B cell (primary cell): ENCODE data around the gene VWA1. TPM values are rescaled to one million over a fixed set of nuclear protein-coding genes. Genes with fewer than 3 reads are reported as not detected.

Experiments
- ATAC-seq: fragments of 200-7000 bp; cut with Tn5 transposase; one replicate; pipeline ENCODE4 v1.10.0; 2021; ENCODE audit warnings: low read depth, mild to moderate bottlenecking, moderate number of reproducible peaks, moderate library complexity
- CTCF ChIA-PET: fragments of 350-600 bp; sonication (Branson Sonifier 250); formaldehyde crosslinking; loops from one replicate; lab custom pipeline; 2021; ENCODE audit warnings: antibody characterized with exemption, inconsistent platforms; lab: Charles Lee
- POLR2A ChIA-PET: fragments of 350-600 bp; sonication (Branson Sonifier 250); formaldehyde crosslinking; loops from one replicate; lab custom pipeline; 2021; ENCODE audit warnings: antibody characterized with exemption; lab: Charles Lee
- DNase-seq: peaks from one replicate; pipeline ENCODE4 v3.0.0; 2013
- H2AFZ ChIP-seq: 2 replicates; pipeline ENCODE4 v1.6.1; 2012; ENCODE audit warnings: mild to moderate bottlenecking, low read depth, low read length; ENCODE audit not compliant: insufficient read depth, poor library complexity, severe bottlenecking
- H3K27ac ChIP-seq, 2 donors: 1 replicate in 1 of 2; 2 replicates in 1 of 2; pipeline ENCODE4 v1.5.1; 2012 to 2013; ENCODE audit warnings: low read length in 2 of 2, mild to moderate bottlenecking in 2 of 2, moderate library complexity in 1 of 2
- H3K27me3 ChIP-seq, 4 experiments: fragments of 200-600 bp in 1 of 4; sonication (generic) in 1 of 4; replicated peaks in 1 of 4; 1 replicate in 2 of 4; 2 replicates in 2 of 4; pipeline versions ENCODE4 v1.6.1 to v1.7.0; 2013 to 2016; ENCODE audit warnings: low read length in 3 of 4, mild to moderate bottlenecking in 2 of 4, mixed read lengths in 1 of 4, moderate library complexity in 1 of 4; ENCODE audit not compliant: insufficient read depth in 4 of 4, control insufficient read depth in 3 of 4; ENCODE audit errors: control extremely low read depth in 1 of 4
- H3K36me3 ChIP-seq, 2 experiments: replicated peaks in 1 of 2; 1 replicate in 1 of 2; 2 replicates in 1 of 2; pipeline versions ENCODE4 v1.6.1 to v1.7.1; 2013; ENCODE audit warnings: low read length in 1 of 2; ENCODE audit not compliant: insufficient read depth in 2 of 2, control insufficient read depth in 1 of 2; ENCODE audit errors: control extremely low read depth in 1 of 2, extremely low read depth in 1 of 2
- H3K4me1 ChIP-seq, 2 donors: fragments of 200-600 bp in 1 of 2; sonication (generic) in 1 of 2; 1 replicate in 1 of 2; 2 replicates in 1 of 2; pipeline versions ENCODE4 v1.5.1 to v1.6.1; 2013 to 2017; ENCODE audit warnings: low read length in 2 of 2; ENCODE audit not compliant: control insufficient read depth in 2 of 2, insufficient read depth in 2 of 2
- H3K4me2 ChIP-seq: replicated peaks from 2 replicates; pipeline ENCODE3; 2012; ENCODE audit warnings: mild to moderate bottlenecking, low read depth, low read length; ENCODE audit not compliant: poor library complexity, severe bottlenecking
- H3K4me3 ChIP-seq, 5 experiments: fragments of 200-600 bp in 1 of 5; sonication (generic) in 1 of 5; 1 replicate in 3 of 5; 2 replicates in 2 of 5; pipeline versions ENCODE4 v1.5.1 to v1.7.0; 2011 to 2016; ENCODE audit warnings: low read length in 4 of 5, mild to moderate bottlenecking in 4 of 5, low read depth in 2 of 5, control low read depth in 1 of 5, moderate library complexity in 1 of 5; ENCODE audit not compliant: insufficient read depth in 1 of 5; ENCODE audit errors: control extremely low read depth in 1 of 5, extremely low read depth in 1 of 5
- H3K79me2 ChIP-seq: fragments of 200-600 bp; sonication (generic); one replicate; pipeline ENCODE4 v1.6.0; 2016; ENCODE audit warnings: low read length; ENCODE audit not compliant: control insufficient read depth, insufficient read depth
- H3K9ac ChIP-seq: fragments of 200-600 bp; sonication (generic); 2 replicates; pipeline ENCODE4 v1.6.1; 2017; ENCODE audit warnings: mild to moderate bottlenecking, low read length, moderate library complexity
- H3K9me3 ChIP-seq, 3 donors: one replicate each; pipeline versions ENCODE4 v1.6.1 to v1.7.1; 2013; ENCODE audit warnings: low read length in 2 of 3; ENCODE audit not compliant: control insufficient read depth in 2 of 3, insufficient read depth in 1 of 3; ENCODE audit errors: control extremely low read depth in 1 of 3
- H4K20me1 ChIP-seq: 2 replicates; pipeline ENCODE4 v1.6.0; 2012; ENCODE audit warnings: mild to moderate bottlenecking, low read length; ENCODE audit not compliant: insufficient read depth, control insufficient read depth, poor library complexity, severe bottlenecking
- H3K27ac Mint-ChIP-seq: one replicate; pipeline ENCODE4 v1.8.0; 2021; ENCODE audit warnings: mixed read lengths
- H3K27me3 Mint-ChIP-seq: one replicate; pipeline ENCODE4 v1.8.0; 2021; ENCODE audit warnings: mixed read lengths
- H3K4me1 Mint-ChIP-seq: one replicate; pipeline ENCODE4 v1.8.0; 2021; ENCODE audit warnings: mixed read lengths
- H3K4me3 Mint-ChIP-seq: one replicate; pipeline ENCODE4 v1.8.0; 2021; ENCODE audit warnings: mixed read lengths
- H3K9me3 Mint-ChIP-seq: one replicate; pipeline ENCODE4 v1.8.0; 2022; ENCODE audit warnings: mixed read lengths; ENCODE audit not compliant: insufficient read depth
- CTCF ChIP-seq: fragments of 200-600 bp; IDR thresholded peaks from one replicate; pipeline ENCODE4 v1.8.0; 2022; ENCODE audit warnings: antibody characterized with exemption, mild to moderate bottlenecking
- EZH2 ChIP-seq: IDR thresholded peaks from 2 replicates; pipeline ENCODE4 v1.6.1; 2012; ENCODE audit warnings: borderline replicate concordance, low read depth, mild to moderate bottlenecking, moderate library complexity, low read length; ENCODE audit not compliant: insufficient read depth, poor library complexity, severe bottlenecking
- WGBS: methylation state at CpG from one replicate; pipeline ENCODE4 v1.1.5; 2013; ENCODE audit warnings: missing lambda C conversion rate; ENCODE audit not compliant: insufficient coverage; 5-methylcytosine and 5-hydroxymethylcytosine counted together
- intact Hi-C: fragments of 100-400 bp; cut with micrococcal nuclease; formaldehyde crosslinking; loops from one replicate; pipeline ENCODE4 v1.10.0; 2022
- polyA plus RNA-seq: library from polyadenylated mRNA; depleted of rRNA; stranded (reverse); fragments of >200 nt; gene quantifications from 2 replicates; pipeline ENCODE4 v1.2.3, GENCODE V29; 2012
- total RNA-seq, 2 donors: library from RNA; stranded (reverse); fragments of 120-200 nt in 1 of 2; gene quantifications; 1 replicate in 1 of 2; 2 replicates in 1 of 2; pipeline versions ENCODE4 v1.2.3 to v1.2.4, GENCODE V29; 2013 to 2022

The VWA1 gene
- total and polyA plus RNA-seq, 2 donors (not counting 1 experiment from before 2014, with no cell fraction given) = 0.09 TPM; not detected in 1

DNA sequence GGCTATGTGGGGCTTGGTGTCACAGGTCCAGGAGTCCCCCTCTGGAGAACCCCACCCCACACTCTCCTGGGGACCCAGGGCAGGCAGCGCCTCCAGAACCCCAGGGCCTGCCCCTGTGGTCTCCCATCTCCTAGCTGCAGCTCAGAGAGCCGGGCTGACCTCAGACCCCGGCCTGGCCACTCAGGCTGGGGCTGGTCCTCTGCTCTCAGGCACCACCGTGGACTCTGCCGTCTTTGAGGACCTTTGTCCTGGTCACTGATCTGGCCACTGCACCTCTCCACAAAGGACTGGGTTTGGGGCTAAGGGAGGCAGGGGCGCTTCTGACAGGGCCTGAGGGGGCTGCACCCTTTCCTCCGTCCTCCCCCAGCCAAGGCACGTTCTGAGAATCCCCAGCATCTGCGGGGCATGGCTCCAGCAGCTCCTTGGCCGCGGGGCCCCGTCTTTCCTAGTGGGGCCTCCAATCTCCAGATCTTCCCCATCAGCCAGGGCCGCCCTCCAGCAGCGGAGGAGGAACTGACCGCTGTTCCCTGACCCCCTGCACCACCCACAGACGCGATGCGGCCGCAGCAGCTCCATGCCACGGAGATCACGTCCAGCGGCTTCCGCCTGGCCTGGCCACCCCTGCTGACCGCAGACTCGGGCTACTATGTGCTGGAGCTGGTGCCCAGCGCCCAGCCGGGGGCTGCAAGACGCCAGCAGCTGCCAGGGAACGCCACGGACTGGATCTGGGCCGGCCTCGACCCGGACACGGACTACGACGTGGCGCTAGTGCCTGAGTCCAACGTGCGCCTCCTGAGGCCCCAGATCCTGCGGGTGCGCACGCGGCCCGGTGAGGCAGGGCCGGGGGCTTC is 3.3 kb downstream of the VWA1 start:
- H3K9me3 Mint-ChIP-seq = no peaks in the 10 kb centered on the region
- peaks cover 15% of the 10 kb centered on the region for H3K4me1 Mint-ChIP-seq
- no peak overlapping the region for H3K4me3 Mint-ChIP-seq
- Histone ChIP-seq H3K27ac (no peak overlapping the region), H3K79me2 (no peaks in the 10 kb centered on the region), H3K27me3 (peaks cover 0 to 55% (median 28%) of the 10 kb centered on the region in 4 experiments), H3K36me3 (no peaks in the 10 kb centered on the region), H4K20me1 (no peaks in the 10 kb centered on the region), H3K9me3 (peaks cover 0 to 23% (median 0%) of the 10 kb centered on the region in 3 donors), H2AFZ (no peak overlapping the region), H3K9ac (no peak overlapping the region), H3K4me2 (no peak overlapping the region), H3K4me3 (no peak overlapping the region), H3K4me1 (peaks cover 29 to 36% of the 10 kb centered on the region in 2 donors)
- peaks cover 22% of the 10 kb centered on the region for H3K27me3 Mint-ChIP-seq
- TF ChIP-seq CTCF = no peak
- no peak for TF ChIP-seq EZH2
- DNase-seq = peak; percentile 13
- ChIA-PET POLR2A (interaction anchor here (1.4 kb wide), 1 partner anchor 13 kb away, joined by 3 read pairs; a partner anchor contains a TSS), CTCF (no interaction called here)
- intact Hi-C loops = no loop called here
- no peak overlapping the region for H3K27ac Mint-ChIP-seq
- WGBS = 94% methylated on average over 45 of the region's 45 CpGs
- no peak for ATAC-seq
